Adrenal gland (tissue), 12 donors: ENCODE results near the gene ARFIP1. TPM values are rescaled to one million over a fixed set of nuclear protein-coding genes. Genes with fewer than 3 reads are reported as not detected.

Source experiments
- DNase-seq, 7 donors: peaks; one replicate each; pipeline ENCODE4 v3.0.0-alpha.2; 2019 to 2020
- H3K27ac ChIP-seq, 5 donors: fragments of 200-600 bp; sonication (generic) in 4 of 5; 1 replicate in 3 of 5; 2 replicates in 2 of 5; pipeline versions ENCODE4 v1.5.1 to v1.8.0; 2016 to 2020; ENCODE audit warnings: mild to moderate bottlenecking in 1 of 5
- H3K27me3 ChIP-seq: fragments of 200-600 bp; 2 replicates; pipeline ENCODE4 v1.8.0; 2021
- H3K36me3 ChIP-seq, 2 donors: fragments of 200-600 bp; replicated peaks in 1 of 2; 1 replicate in 1 of 2; 2 replicates in 1 of 2; pipeline versions ENCODE4 v1.5.1 to v1.8.0; 2018 to 2022
- H3K4me1 ChIP-seq, 2 donors: fragments of 200-600 bp; replicated peaks in 1 of 2; 1 replicate in 1 of 2; 2 replicates in 1 of 2; pipeline versions ENCODE4 v1.5.1 to v1.8.0; 2018 to 2021
- H3K4me3 ChIP-seq, 4 donors: fragments of 200-600 bp; sonication (generic) in 3 of 4; one replicate each; pipeline ENCODE4 v1.5.1; 2016 to 2018
- H3K9me3 ChIP-seq, 3 donors: fragments of 200-600 bp; sonication (generic) in 1 of 3; replicated peaks in 1 of 3; 1 replicate in 2 of 3; 2 replicates in 1 of 3; pipeline versions ENCODE4 v1.5.1 to v1.8.0; 2016 to 2021
- CTCF ChIP-seq, 6 experiments: fragments of 450-650 bp in 4 of 6; fragments of 200-600 bp in 2 of 6; sonication (generic) in 1 of 6; IDR thresholded peaks; 1 replicate in 5 of 6; 2 replicates in 1 of 6; pipeline versions ENCODE4 v1.5.1 to v1.8.0; 2016 to 2021; ENCODE audit warnings: antibody characterized with exemption in 6 of 6, mild to moderate bottlenecking in 2 of 6, moderate library complexity in 1 of 6
- POLR2A ChIP-seq, 2 donors: fragments of 450-650 bp; IDR thresholded peaks; one replicate each; pipeline ENCODE4 v1.6.1; 2017; ENCODE audit warnings: antibody characterized with exemption in 2 of 2, mild to moderate bottlenecking in 2 of 2, moderate library complexity in 1 of 2
- WGBS, 4 donors: extraction: QIAGEN DNeasy Blood & Tissue Kit in 2 of 4; methylation state at CpG; one replicate each; pipeline versions ENCODE4 v1.1.5 to v1.1.7; 2013 to 2017; 5-methylcytosine and 5-hydroxymethylcytosine counted together
- intact Hi-C, 2 donors: fragments of 100-400 bp; cut with DNase I; formaldehyde crosslinking; loops; one replicate each; pipeline versions ENCODE4 v1.14.1 to v1.15.0; 2022 to 2023
- polyA plus RNA-seq, 3 donors: library from polyadenylated mRNA; stranded (reverse); fragments of 200-250 nt in 2 of 3; fragments of 350-450 nt in 1 of 3; fragmentation: Illumina TruSeq in 1 of 3; extraction: RNeasy Lipid Tissue Mini Kit (QIAGEN cat#74804) in 1 of 3; gene quantifications; one replicate each; pipeline ENCODE4 v1.2.3, GENCODE V29; 2013 to 2014
- total RNA-seq, 9 donors: library from RNA; depleted of rRNA in 4 of 9; stranded (reverse); fragments of >200 nt in 4 of 9; fragments of 120-200 nt in 1 of 9; fragmentation: NEBNext Ultra II Directional in 1 of 9; extraction: Animal tissue kit (Norgen Biotek cat#: 25700) in 1 of 9; gene quantifications; one replicate each; pipeline versions ENCODE4 v1.1.0 to v1.2.4, GENCODE V29; 2013 to 2023
- donor health status: healthy with polysubstance abuse.
- donor health status: Bipolar disorder and iron deficiency.
- donor health status: DM: yes; HTN: yes; CAD: no.
- donor health status: DM: no; HTN: no; CAD: no.
- donor health status: DM: no; HTN: no; CAD: no.
- donor health status: DM: yes; HTN: yes; CAD: no.

ARFIP1 gene
- total and polyA plus RNA-seq, 12 donors = 15.2 to 43.3 (median 28.3) TPM

DNA sequence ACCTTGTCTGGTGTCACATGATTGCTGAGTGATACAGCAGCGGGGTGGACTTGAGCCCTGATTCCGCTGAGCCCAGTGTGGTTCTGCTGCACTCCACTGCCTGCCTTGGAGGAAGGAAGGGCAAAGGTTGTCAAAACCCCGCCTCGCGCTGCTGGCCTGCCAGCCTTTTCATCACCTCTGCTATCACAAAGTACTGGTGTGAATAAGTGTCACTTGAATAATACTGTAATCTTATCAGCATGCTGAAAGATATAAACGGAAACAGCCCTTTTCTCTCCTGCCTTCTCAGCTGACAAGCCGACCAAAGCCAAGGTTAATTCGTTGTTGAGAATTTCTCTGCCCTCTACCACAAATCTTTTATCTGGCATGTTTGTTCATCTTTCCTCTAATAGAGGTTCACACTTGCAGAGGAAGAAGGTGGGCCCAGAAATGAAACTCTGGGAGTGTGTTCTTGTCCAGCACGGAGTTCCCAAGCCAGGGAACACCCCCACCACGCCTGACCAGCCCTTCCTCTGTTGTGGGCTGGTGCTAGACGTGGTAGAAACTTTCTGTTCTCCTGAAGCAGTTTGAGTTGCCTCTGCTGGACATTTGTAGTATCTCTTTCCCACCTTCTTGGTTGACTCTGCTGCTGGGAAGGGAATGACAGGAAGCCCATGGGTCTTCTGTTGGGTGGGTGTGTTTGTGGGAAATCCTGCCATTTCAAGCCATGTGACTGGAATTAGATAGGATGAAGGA lies 177.8 kb downstream of the ARFIP1 start:
- 35 to 41% (median 39%) methylated on average over 11 of the region's 11 CpGs for WGBS, 4 donors
- H3K27ac ChIP-seq = peak overlapping the region in 1 of 5 donors; percentile 31
- TF ChIP-seq CTCF (IDR thresholded peaks at IDR 0.05) (peak in 2 of 6 experiments; percentile 6 to 24), POLR2A (IDR thresholded peaks at IDR 0.05) (no peak)
- H3K4me1 ChIP-seq = peaks cover 8 to 23% of the 10 kb centered on the region in 2 donors
- intact Hi-C loops = no loop called here
- no peak overlapping the region for H3K4me3 ChIP-seq
- peak in 5 of 7 donors; percentile 26 to 61 (median 40) for DNase-seq
- no peaks in the 10 kb centered on the region for H3K9me3 ChIP-seq
- peaks cover 9% of the 10 kb centered on the region for H3K27me3 ChIP-seq
- H3K36me3 ChIP-seq = no peaks in the 10 kb centered on the region

DNA sequence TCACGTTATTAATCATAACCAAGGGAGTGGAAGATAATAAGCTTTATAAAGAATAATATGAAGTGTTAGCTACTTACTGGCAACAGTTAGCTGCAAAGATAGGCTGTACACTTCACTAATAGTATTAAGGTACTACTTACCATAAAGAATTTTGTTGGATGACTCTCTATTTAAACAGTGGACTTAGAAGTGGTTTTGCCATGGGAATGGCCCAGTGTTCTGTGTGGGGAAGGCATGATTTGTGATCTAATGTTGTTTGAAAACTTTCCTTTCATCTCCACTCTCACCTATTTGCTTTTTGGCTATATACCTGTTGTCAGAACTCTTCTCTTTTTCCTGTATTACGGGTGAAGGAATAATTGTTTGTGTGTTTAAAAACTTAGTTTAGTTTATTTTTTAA lies 179.3 kb downstream of the ARFIP1 start:
- WGBS, 4 donors = 73 to 84% (median 81%) methylated on average over 2 of the region's 2 CpGs
- no peaks in the 10 kb centered on the region for H3K27me3 ChIP-seq
- H3K4me1 ChIP-seq = peaks cover 8 to 23% of the 10 kb centered on the region in 2 donors
- no peaks in the 10 kb centered on the region for H3K9me3 ChIP-seq
- no peaks in the 10 kb centered on the region for H3K36me3 ChIP-seq
- intact Hi-C loops = no loop called here
- TF ChIP-seq CTCF (IDR thresholded peaks at IDR 0.05) (no peak), POLR2A (IDR thresholded peaks at IDR 0.05) (no peak)
- H3K27ac ChIP-seq = no peak overlapping the region
- no peak for DNase-seq
- no peak overlapping the region for H3K4me3 ChIP-seq

- Histone ChIP-seq H3K9me3 (no peaks in the 10 kb centered on the region), H3K27ac (no peak overlapping the region), H3K27me3 (no peaks in the 10 kb centered on the region), H3K4me3 (no peak overlapping the region), H3K4me1 (peaks cover 8 to 23% of the 10 kb centered on the region in 2 donors), H3K36me3 (no peaks in the 10 kb centered on the region)
- WGBS, 4 donors = 93 to 97% (median 95%) methylated on average over 3 of the region's 3 CpGs
- TF ChIP-seq CTCF (IDR thresholded peaks at IDR 0.05) (no peak), POLR2A (IDR thresholded peaks at IDR 0.05) (no peak)
- intact Hi-C loops = no loop called here
- no peak for DNase-seq
Measured at GRCh38 chr4:152960082-152960481, 180.3 kb downstream of the ARFIP1 start.

GRCh38 chr4:152961014-152961772 lies 181.4 kb downstream of the ARFIP1 start:
- Histone ChIP-seq H3K9me3 (no peaks in the 10 kb centered on the region), H3K4me1 (peaks cover 8 to 23% of the 10 kb centered on the region in 2 donors), H3K27me3 (no peaks in the 10 kb centered on the region), H3K27ac (peak overlapping the region in 4 of 5 donors; percentile 11 to 48 (median 22)), H3K4me3 (no peak overlapping the region), H3K36me3 (no peaks in the 10 kb centered on the region)
- DNase-seq = peak in 6 of 7 donors; percentile 48 to 66 (median 57)
- intact Hi-C loops = no loop called here
- TF ChIP-seq CTCF (IDR thresholded peaks at IDR 0.05) (no peak), POLR2A (IDR thresholded peaks at IDR 0.05) (no peak)
- WGBS, 4 donors = 53 to 61% (median 55%) methylated on average over 14 of the region's 14 CpGs
